ENCODE results near the gene PRKCH.
"Not testable (repeated sequence)": the region's sequence is repeated elsewhere in the genome, so short reads cannot be mapped to it uniquely, and the experiment has no call there.

PRKCH gene

GRCh38 chr14:61454545-61454944 lies 133.2 kb downstream of the PRKCH start:
- no peak for DNase-seq (ENCODE audit: low read depth, low spot score)

DNA sequence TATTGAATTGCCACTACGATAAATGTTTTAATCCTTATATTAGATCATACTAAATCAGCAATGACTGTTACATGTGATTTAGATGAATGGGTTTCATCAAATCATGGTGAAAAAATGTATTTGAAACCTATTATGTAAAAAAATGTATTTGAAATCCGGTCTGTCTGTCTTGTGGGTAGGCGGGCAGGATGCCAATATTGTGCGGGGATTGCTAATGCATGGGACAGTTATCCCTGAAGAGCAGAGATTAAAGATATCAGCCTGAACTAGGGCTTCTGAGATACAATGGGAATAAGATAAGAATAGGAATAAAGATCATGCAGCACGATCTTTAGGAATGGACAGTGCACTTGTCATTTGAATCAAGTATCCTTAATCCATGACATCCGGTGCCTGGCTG lies 134.0 kb downstream of the PRKCH start:
- no peak for DNase-seq (ENCODE audit: low read depth, low spot score)

- peak; percentile 79 for DNase-seq (ENCODE audit: low read depth, low spot score)
Measured at GRCh38 chr14:61456720-61457119, 135.3 kb downstream of the PRKCH start.

- DNase-seq (ENCODE audit: low read depth, low spot score): no peak
Measured at GRCh38 chr14:61458766-61459165, 137.4 kb downstream of the PRKCH start.

GRCh38 chr14:61459229-61459628 lies 137.8 kb downstream of the PRKCH start:
- DNase-seq (ENCODE audit: low read depth, low spot score): no peak

DNA sequence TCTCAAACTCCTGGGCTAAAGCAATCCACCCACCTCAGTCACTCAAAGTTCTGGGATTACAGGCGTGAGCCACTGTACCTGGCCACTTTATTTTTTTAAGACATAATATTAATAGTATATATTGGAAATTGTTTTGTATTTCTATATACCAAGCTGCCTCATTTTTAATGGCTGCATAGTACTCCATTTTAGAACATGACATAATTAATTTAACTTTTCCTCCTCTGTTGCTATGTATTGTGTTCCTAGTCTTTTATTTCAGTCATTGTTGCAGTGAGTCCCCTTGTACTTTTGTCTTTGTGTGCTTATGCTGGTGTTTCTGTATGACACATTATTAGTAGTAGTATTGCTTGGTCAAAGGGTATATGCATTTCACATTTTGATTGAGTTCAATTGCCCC lies 138.7 kb downstream of the PRKCH start:
- DNase-seq (ENCODE audit: low read depth, low spot score): no peak

DNA sequence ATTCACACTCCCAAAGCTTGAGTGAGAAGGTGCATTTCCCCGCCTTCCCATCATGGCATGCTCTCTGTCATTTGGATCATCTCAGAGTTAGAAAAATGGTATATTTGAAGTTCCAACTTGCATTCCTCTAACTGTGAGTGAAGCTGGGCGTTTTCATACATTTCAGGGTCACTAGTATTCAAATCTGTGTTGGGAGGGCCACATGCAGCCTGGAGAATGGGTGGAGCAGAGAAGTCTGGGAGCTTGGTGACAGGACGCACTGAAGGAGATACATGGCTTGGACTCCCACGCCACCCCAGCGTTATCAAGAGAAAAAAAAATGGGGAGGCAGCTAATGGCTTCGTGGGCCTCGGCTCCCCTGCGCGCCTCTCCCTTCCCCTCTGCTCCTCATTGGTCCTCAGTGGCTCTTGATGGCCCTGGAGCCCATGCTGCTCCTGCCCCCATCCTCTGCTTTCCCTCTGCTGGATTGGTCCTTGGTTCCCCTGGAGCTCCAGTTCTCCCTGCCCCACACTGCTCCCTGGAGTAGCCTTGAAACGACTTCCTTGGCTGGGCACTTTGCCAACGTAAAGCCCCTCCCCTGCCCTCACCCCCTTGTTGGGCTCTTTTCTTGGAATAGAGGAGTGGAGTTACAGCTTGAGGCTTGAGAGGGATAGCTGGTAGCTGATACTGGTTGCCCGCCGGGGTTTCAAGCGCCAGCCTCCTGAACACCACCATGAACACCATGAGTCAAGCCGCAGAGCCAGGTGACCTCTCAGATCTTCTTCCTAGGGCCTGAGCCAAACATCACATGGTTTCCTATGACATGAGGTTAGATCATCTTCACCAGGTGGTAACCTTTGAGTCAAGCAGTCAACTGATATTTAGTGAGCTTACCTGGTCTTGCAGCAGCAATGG lies 139.6 kb downstream of the PRKCH start:
- no peak for DNase-seq (ENCODE audit: low read depth, low spot score)

- DNase-seq (ENCODE audit: low read depth, low spot score): no peak
Measured at GRCh38 chr14:61461808-61462275, 140.5 kb downstream of the PRKCH start.

DNA sequence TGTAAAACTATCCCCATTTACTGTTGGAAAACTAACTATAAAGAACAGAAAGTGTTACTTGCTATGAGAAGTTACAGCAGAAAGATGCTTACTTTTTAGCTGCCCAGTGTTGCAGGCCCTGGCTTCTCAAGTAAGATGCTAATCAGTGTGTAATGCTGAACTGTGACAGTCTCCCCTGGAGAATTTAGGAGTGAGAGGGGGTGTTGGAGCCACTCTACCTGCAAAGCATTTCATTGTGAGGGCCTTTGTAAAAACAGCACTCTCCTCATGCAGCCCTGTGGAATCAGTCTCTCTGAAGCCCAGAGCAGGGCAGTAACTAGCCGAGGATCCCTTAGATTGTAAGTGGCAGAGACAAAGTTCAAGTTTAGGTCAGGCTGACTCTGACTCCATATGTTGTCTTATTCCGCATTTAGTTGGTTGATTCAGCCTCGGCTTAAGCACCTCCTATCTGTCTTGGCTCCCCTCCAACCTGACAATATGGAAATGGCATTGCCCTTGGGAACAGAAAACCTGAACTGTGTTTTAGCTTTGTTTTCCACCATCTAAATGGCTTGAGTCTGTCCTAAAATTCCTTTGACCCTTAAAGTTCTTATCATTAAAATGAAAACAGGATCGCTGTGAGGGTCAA lies 141.3 kb downstream of the PRKCH start:
- no peak for DNase-seq (ENCODE audit: low read depth, low spot score)

DNA sequence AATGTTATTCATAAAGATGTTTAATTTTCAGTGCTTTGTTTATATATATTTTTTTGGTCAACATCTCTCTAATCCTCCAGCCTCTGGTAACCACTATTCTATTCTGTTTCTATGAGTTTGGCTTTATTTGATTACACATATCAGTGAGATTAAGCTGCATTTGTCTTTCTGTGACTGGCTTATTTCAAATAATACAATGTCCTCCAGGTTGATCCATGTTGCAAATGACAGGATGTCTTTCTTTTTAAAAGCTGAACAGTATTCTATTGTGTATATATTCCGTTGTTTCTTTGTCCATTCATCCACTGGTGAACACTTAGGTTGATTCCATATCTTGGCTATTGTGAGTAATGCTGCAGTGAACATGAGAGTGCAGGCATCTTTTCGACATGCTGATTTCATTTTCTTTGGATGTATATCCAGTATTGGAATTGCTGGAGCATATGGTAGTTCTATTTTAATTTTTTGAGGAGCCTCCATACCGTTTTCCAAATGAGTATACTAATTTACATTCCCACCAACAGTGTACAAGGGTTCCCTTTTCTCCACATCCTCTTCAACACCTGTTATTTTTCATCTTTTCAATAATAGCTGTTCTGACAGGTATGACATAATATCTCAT lies 142.4 kb downstream of the PRKCH start:
- DNase-seq (ENCODE audit: low read depth, low spot score): no peak

- not testable (repeated sequence) for DNase-seq (ENCODE audit: low read depth, low spot score)
Measured at GRCh38 chr14:61464539-61465320, 143.4 kb downstream of the PRKCH start.

DNA sequence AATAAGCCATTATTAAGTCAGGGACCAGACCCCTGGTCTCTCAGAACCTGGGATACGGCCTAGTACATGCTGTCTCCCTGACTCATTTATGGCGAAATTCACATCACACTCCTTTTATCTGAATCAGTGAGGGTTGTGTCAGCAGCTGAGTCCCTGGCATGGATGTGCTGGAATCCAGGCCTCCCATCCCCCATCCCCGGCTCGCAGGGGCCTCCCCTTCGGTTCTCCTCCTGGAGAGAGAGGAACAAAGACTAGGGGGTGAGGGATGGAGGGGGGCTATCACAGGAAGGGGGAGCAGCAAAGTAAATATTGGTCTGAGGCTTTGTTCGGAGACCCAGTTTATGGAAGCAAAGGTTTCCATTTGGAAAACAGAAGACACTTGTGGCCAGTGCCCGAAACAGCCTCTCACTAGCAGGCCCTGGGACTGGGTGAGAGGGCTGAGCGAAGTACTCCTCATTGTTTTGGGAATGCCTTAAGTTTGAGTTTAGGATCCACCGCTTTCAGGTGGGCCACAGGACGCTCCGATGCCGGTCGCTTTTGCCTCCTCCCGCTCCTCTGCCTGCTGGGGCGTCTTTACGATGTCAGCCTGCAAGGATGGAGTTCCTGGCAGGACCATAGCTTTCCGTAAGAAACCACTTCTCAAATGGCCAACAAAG lies 145.0 kb downstream of the PRKCH start:
- DNase-seq (ENCODE audit: low read depth, low spot score): no peak

DNA sequence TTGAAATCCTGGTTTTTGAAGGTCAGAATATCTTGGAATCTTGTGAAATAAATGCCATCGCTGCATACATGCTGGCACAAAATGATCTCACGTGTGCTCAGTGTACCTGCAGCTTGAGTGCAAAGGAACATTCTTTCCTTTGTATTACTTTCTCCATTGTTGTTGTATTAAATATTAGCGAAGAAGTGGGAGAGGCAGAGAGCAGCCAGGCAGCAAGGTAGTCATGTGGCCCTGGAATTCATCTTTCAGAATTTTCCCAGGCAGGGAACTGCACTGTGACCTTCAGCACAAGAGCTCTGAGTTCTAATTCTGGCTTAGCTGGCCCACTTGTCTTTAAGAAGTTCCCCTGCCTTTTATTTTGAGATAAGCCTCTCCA lies 145.5 kb downstream of the PRKCH start:
- DNase-seq (ENCODE audit: low read depth, low spot score): no peak

GRCh38 chr14:61467296-61467695 lies 145.9 kb downstream of the PRKCH start:
- no peak for DNase-seq (ENCODE audit: low read depth, low spot score)

DNA sequence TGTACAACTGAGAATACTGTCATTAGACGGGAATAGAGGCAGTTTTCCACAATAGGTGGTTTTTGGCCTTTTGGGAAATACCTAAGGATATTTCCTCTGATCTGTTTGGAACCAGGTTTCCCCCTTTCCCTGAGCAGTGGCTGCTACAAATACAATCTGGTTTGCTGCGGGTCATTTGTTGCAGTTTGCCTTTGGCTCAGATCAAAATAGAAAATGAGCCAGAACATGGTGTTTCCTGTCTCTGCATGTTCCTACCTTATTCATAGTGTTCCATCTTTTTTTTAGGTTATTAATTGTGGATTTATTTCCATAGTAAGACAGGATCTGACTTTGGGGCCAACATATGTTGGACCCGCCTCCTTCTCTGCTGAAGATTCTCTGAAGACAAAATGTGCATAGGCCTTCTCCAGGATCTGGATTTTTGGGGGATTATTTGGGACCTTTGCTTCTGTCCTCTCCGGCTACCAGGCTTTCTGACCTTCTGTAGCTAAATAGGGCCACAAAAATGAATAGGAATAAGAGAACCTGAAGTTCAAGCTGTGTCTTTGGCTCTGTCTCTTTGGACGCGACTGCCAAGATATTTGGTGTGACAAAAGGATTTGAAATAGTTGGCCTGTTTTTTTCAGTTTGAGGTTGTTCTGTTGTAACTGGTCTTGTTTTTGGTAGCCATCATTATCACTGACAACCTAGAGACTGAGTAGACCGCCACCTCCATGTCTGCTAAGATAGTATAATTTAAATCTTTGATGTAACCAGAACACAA lies 146.9 kb downstream of the PRKCH start:
- DNase-seq (ENCODE audit: low read depth, low spot score): no peak

GRCh38 chr14:61469781-61470180 lies 148.4 kb downstream of the PRKCH start:
- DNase-seq (ENCODE audit: low read depth, low spot score): no peak

DNA sequence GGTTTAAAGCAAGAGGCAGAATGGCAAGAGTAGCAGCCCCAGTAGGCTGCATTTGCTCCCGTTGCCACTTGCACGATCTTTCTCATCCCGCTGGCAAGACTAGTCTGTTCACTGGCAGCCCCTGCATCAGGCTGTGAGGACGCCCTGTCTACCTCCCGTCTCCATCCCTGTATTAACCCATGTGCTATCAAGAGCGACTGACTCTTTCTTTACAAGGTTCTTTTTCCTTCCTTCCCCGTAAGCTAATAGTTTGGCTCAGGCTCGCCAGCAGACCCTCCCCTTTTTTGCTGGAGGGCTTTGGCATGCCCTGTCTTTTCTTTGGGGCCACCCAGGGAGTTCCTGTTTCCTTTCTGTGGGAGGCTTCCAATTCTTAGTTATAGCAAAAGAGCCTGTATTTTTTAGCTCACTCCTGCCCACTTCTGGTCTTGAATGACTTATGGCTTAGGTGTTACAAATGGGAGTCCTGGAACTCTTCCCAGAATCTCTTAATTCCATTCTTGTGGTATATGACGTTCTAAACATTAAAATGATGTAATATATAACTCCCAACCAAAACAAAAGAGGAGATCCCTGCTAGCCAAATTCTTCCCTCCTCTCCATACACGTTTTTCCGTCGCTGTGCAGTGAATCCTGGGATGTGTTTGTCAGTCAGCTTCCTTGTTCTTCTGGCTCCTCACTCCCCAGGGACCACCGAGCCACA lies 149.0 kb downstream of the PRKCH start:
- no peak for DNase-seq (ENCODE audit: low read depth, low spot score)

GRCh38 chr14:61470961-61471293 lies 149.5 kb downstream of the PRKCH start:
- DNase-seq (ENCODE audit: low read depth, low spot score): no peak

GRCh38 chr14:61471297-61472005 lies 150.1 kb downstream of the PRKCH start:
- no peak for DNase-seq (ENCODE audit: low read depth, low spot score)

All from activated CD4-positive, CD25-positive, alpha-beta regulatory T cell treated with anti-CD3 and anti-CD28 coated beads, Interleukin-2, amount 50 U/mL, for 16 hours (primary cell).